Measurements from ENCODE around the gene CDC42EP4.

Gene CDC42EP4, protein sequence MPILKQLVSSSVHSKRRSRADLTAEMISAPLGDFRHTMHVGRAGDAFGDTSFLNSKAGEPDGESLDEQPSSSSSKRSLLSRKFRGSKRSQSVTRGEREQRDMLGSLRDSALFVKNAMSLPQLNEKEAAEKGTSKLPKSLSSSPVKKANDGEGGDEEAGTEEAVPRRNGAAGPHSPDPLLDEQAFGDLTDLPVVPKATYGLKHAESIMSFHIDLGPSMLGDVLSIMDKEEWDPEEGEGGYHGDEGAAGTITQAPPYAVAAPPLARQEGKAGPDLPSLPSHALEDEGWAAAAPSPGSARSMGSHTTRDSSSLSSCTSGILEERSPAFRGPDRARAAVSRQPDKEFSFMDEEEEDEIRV

DNA sequence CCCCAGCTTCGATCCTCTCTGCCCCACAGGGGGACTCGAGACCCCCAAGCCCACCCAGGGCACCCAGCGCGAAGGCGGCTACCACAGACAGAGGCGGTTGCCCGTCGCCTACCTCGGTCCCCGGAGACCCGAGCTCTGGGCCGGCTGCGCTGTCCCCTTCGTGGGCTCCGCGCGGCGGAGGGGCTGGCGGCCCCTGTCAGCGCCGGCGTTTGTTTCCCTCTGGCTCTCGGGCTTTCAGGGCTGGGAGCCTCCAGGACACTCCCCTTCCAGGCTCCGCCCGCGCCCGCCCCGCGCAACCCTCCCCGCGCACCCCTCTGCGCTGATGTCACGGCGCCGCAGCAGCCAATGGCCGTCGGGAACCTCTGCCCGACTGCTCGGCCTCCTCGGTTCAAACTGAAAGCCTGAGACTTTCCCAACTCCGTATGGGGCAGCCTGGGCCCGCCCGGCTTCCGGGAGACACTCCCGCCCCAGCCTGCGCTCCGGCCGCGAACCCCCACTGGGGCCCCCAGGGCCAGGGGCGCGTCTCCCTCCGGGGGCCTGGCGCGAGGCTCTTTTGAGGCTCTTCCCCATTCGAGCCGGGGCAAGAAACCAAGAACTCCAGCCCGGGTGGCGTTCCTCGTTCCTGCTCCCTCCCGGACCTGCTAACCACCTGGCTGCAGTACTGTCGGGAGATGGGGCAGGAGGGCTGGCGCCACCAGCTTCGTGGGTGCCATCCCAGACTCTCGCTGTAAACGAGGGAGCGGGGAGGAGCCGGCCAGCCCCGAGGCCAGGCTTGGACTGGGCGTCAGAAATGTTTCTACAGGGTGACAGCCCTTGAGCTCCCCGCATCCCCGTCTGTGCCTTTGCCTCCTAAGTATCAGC is at the start of gene CDC42EP4:
CDC42EP4 (minus strand) TSS at position 221 of the 861 bp plus-strand sequence. CDS start 25,501 bp downstream, outside the sequence.
- peak; percentile 64 to 77 (median 72) for DNase-seq (ENCODE audit: low read depth in 3 of 3)

DNA sequence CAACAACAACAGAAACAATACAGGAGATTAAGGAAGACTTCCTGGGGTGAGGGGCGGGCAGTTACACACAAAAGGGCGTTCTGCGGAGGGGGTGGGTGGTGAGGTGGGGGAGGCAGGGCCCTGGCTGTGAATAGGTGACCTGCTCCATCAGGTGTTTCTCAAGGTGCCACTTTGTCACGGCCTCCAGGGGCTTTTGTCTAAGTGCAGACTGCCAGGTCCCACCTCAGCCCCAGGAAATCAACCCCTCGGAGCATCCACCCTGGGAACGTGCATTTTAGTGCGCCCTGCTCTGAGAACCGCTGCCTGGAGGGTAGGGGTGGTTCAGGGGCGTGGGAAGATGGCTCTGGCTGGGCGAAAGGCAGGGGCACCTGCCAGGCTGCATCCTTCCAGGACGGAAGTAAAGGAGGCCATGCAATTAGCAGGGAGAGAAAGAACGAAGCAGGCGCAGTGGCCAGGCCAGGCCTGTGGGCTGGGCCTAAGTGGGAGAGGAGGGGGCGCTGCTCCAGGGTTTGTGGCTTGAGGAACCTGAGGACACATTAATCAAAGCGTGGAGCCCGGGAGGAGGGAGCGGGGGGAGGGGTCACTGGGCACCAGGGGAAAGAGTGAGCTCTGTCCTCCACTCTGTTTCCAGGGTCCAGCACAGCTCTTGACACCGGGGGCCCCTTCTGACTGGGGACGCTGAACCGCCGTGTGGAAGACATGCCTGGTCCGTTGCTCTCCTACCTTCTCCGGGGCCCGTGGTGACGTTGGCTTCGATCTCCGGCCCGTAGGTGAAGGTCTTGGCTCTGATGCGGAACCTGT is 49.4 kb upstream of the CDC42EP4 start:
- no peak for DNase-seq (ENCODE audit: low read depth in 3 of 3)

DNA sequence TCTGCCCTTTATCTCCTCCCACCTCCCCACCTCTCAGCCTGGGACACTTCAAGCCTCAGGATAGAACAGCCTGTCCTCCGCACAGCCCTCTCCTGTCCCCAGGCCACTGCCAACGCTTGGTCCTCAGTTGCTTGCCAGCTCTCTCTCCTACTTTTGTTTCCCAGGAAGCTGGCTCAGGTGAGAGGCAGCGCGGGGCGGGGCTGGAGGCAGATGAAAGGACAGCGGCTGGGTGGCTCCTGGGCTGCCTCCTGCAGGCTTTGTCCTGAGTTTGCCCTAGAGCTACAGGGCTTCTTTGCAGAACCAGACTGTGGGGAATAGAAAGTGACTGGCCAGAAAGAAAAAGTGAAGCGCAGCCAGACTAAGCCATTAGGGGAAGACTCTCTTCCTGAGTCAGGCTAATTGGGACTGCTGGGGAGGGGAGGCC is 48.2 kb upstream of the CDC42EP4 start:
- no peak for DNase-seq (ENCODE audit: low read depth in 3 of 3)

DNA sequence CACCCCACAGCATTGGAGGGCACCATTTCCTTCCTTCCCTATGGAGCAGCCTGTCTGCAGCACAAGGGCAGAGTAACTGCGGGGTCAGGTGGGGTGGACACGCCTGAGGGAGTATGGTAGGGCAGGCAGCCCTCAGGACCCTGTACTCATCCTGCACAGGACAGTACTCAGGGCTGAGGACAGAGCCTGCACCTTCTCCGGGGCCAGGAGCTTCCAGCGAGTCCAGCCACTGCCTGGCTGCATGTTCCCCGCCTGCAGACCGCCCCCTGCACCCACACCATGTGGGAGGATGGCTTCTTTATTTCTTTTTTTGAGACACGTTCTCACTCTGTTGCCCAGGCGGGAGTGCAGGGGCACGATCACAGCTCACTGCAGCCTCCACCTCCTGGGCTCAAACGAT is 47.6 kb upstream of the CDC42EP4 start:
- no peak for DNase-seq (ENCODE audit: low read depth in 3 of 3)

DNA sequence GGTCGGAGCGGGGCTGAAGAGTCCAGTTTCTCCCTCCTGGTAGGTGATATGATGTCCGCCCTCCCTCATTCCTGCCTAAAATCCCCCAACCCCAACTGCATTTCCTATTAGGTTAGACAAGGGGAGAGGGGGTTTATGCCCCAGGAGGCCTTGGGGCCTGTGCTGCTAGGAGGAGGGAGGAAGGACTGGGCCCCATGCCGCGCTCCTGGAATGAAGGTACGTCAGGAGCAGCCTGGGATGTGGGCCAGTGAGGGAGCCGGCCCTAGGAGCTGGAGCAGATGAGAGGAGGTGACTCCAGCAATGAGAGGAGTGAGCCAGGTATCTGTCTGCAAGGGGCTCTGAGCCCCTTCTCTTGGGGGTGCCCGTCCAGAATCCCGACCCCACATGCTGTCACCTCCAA is 46.9 kb upstream of the CDC42EP4 start:
- DNase-seq (ENCODE audit: low read depth in 3 of 3), result no peak

DNA sequence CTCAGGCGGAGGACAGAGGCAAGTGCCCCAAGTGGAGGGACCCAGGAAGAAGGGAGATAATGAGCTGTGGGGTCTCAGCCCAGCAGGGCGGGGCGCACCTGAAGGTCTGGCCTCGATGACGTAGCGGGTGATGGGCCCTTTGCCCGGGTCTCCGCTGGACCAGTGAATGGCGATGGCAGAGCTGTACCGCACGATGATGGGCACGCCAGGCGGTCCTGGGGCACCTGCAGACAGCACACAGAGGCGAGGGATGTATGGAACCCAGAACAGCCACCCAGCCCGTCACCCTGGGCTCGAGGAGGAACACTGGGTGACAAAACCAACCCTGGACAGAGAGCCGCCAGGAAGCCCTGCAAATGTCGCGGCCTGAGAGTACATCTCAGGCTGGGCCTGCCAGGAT is 46.2 kb upstream of the CDC42EP4 start:
- DNase-seq (ENCODE audit: low read depth in 3 of 3), result no peak

DNA sequence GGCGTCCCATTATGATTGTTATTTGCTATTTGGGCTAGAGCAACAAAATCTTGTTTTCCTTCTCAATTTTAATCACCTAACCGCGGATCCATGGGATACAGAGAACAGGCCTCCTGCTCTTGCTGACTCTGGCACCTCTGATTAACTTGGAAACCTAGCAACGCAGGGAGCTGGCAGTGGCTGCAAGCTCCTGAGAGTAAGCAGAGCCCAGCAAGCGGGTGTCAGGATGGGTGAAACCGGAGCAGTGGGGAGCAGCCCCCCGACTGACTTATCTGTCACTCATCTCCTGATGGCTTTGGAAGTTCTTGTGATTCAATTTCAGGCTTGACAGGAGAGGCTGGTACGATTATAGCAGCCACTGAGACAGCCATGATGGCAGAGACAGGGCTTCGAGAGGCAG is 45.5 kb upstream of the CDC42EP4 start:
- no peak for DNase-seq (ENCODE audit: low read depth in 3 of 3)

DNA sequence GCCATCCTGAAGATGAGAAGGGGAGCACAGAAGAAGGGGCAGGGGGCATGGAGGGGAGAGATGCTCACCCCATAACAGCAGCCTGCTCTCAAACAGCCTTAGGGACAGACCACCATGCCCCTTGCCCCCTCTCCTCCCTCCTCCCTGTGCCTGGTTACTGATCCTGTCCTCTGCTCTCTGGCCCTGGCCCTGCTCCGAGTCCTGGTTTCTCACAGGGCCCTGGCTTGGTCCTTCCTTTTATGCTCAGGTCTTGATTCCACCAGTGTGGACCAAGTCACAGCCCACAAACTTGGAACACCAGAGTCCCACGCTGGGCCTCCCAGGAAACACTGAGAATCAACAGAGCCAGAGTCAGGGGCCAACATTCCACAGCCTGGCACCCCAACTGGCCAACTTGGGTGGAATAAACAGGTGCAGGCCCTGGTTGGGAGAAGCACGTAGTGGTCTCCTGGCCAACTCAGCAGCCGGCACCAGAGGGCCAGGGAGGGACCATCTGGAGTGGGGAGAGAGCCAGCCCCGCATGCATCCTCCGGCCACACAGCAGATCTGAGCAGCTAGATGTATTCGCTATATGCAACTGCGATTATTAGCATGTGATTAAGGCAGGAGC is 44.9 kb upstream of the CDC42EP4 start:
- no peak for DNase-seq (ENCODE audit: low read depth in 3 of 3)

DNA sequence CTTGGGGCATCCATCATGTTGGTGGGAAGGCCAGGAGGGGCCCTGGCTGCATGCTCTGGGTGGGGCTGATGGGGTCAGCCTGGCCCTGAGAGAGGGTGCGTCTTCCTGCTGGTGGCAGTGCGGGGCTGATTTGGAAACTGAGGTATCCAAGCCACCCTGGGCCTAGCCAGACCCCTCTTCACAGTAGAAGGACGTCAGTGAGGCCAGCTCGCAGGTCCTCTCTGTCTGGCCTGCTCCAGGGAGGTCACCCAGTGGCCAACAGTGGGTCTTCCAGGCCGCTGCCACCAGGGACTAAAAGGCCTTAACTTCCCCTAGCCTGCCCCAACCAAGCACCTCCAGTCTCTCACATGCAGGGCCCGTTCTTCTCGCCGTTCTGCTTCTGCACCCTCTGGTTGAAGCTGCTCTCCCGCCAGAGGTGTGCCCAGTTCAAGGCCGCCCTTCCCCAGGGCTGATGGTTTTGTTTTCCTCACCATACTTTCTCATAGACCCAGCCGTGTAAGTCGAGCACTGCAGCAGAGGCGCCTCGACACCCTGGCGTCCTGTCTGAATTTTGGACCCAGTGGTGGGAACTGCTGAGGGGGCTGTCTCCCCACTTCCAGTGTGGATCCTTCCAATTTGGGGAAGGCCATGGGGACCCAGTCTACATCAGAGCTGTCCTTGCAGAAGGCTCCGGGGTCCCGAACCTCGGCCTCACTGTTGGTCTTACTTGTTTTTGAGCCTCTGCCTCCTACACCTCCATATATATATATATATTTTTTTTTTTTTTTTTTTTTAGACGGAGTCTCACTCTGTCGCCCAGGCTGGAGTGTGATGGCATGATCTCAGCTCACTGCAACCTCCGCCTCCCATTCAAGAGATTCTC is 42.9 kb upstream of the CDC42EP4 start:
- DNase-seq (ENCODE audit: low read depth in 3 of 3), result no peak

DNA sequence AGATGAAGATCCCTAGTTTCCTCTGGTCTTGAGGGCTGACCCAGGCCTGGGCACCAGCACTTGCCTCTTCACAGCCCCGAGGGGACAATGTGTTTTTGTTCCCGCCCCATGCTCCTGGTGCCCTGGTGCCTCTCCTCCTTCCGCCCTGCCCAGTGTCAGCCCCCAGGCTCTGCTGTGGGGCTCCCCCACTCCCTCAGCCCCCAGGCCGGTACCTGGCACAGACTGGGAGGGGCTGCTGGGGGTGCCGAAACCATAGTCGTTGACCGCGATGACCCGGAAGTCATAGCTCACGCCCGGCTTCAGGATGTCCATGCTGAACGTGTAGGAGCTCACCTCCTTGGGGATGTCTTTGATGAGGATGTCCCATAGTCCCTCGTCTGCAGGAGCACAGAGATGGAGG is 40.5 kb upstream of the CDC42EP4 start:
- no peak for DNase-seq (ENCODE audit: low read depth in 3 of 3)

DNA sequence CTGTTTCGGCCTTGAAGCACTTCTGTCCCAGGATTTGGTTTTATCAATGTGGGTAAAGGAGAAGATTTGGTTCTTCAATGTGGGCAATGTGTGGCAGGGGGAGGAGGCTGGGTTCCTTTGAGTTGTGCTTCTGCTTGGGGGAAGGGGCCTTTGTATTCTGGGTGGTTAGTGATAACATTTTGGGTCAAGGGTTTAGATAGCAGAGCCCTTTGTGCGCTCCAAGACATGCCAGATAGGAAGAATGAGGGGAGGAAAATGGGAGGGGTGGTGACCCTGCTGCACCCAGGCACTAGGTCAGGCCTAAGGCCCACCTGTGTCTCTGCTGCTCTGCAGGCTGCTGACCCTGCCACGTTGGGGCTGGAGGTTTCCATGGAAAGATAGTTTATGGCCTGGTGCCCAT is 40.0 kb upstream of the CDC42EP4 start:
- no peak for DNase-seq (ENCODE audit: low read depth in 3 of 3)

DNA sequence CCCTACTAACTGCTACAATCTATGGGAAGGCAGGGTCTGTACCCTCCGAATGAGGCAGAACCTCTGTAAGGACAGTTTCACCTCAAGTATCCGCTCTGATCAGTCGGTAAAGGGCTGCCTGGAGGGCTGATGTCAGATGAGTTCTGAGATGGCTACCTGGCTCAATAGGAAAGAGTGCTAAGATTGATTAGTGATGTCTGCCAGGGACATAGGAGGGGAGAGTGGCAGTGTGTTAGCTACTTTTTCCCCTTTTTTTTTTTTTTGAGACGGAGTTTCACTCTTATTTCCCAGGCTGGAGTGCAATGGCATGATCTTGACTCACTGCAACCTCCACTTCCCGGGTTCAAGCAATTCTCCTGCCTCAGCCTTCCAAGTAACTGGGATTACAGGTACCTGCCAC is 39.1 kb upstream of the CDC42EP4 start:
- no peak for DNase-seq (ENCODE audit: low read depth in 3 of 3)

DNA sequence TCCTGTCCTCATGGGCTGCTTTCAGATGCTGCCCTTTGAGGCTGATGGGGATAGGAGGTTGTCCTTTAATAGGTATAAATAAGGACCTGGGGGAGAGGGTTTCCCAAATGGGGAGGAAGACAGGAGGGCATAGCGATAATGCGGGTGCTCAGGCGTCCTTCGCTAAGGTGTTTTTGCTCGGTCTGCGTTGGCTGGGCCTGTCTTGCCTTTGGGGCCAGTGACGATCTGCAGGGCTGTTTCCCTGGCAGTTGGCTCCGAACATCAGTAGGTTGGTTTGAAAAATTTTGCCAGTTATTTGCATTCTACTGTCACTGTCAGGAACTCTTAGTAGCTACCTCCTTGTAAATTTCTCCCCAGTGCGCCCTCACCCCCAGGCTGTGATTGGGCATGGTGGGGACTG is 37.8 kb upstream of the CDC42EP4 start:
- no peak for DNase-seq (ENCODE audit: low read depth in 3 of 3)

DNA sequence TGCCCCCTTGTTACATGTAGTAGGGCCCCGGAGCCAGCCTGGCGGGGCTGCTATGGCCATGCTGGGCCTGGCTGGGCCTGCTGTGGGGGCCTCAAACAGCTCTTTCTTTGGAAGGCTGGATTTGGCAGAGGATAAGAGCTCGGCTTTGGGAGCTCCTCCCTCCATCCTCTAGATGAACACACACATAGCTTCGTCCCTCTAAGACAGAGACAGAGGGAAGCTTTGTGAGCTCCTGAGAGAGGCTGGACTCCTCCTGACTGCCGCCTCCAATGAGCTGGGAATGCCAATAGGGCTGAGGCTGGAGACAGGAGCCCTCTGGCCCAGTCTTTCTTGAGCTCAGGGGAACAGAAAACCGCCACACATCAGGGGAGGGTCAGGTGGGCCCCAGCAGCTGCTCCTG is 37.3 kb upstream of the CDC42EP4 start:
- no peak for DNase-seq (ENCODE audit: low read depth in 3 of 3)

DNA sequence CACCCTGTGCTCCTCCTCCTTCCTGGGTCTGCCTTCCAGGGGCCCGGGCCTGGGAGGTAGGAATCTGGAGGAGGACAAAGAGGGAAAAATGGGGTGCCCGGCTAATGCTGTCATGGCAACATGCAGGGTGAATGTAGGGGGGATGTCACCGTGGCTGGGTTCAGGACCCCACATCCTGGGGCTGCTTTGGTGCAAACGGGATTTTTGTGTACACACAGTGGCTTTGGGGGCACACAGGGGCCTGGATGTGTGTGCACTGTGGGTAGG is 37.0 kb upstream of the CDC42EP4 start:
- DNase-seq (ENCODE audit: low read depth in 3 of 3), result no peak

DNA sequence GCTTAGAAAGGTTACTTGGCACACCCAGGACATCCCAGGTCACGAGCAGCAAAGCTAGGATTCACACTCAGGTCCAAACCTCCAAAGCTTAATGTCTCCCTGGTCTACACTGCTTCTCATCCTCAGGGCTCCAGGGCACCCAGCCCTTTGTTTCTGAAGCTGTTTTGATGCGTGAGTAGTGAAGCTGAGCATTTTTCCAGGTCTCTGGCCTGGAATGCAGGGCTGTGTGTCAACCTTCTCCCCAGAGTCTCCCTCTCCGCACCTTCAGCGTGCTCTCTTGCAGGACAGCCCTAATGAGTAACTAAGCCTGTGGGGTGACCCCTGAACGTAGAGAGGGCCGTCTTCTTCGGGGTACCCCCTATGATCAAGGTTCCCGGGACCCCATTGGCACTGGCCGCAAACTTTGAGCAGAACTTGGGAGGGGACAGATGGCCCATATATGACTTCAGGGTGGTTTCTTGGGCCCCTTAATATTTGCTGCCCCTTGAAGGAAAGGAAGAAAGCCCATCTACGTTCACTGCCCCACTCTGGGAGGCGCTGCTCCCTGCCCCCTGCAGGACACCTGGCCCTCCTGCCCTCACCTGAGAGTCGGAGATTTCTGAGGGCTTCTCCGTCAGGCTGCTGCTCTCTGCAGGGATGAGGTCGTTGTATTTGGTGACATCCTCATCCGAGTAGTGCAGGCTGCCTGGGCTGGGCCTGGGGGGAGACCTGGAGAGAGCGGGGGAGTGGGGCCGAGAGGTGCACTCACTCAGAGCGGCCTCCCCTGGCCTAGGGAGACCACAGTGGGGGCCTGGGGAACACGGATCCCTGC is 36.4 kb upstream of the CDC42EP4 start:
- no peak for DNase-seq (ENCODE audit: low read depth in 3 of 3)

DNA sequence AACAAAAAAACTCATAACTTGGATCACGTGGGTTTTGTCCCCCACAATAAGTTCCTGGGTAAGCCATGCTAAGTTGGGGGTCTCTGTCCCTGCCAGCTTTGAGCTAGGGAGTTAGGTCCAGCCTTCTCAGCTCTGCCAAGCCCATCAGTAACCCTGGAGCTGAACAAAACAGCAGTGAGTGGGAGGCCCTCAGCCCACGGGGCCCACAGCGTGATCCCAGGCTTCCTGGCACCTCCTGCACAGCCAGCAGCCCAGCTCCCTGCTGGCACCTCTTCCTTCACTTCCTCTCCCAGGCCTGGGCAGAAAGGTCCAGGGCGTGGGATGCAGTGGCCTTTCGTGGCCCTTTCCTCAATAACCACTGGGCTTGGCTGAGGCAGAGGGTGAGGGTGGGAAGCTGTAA is 35.5 kb upstream of the CDC42EP4 start:
- no peak for DNase-seq (ENCODE audit: low read depth in 3 of 3)

DNA sequence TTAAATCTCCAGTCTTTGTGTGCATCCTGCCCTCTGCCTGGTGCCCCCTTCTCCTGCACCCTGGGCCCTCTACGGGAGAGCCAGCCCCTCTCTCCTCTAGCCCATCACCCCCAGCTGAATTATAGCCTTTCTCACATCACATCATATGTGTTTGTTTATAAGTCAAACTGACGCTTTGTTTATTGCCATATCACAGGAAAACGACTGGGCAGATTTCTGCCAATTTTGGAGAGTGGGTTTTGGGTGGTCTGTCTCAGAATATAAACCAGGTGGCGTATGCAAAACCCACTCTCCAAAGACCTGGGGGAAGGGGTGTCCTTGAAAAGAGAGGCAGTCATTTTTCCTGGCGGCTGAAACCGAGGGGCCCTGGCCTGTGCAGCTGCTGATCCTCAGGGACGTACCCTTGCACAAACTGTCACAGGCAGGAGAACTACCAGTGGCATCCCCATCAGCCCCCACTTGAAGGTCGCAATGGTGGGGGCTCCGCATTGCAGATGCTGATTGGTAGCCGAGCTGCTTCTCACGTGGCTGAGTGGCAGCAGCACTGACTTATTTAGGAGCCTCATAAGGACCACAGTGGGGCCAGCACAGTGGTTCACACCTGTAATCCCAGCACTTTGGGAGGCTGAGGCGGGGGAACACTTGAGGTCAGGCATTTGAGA is 34.8 kb upstream of the CDC42EP4 start:
- no peak for DNase-seq (ENCODE audit: low read depth in 3 of 3)

DNA sequence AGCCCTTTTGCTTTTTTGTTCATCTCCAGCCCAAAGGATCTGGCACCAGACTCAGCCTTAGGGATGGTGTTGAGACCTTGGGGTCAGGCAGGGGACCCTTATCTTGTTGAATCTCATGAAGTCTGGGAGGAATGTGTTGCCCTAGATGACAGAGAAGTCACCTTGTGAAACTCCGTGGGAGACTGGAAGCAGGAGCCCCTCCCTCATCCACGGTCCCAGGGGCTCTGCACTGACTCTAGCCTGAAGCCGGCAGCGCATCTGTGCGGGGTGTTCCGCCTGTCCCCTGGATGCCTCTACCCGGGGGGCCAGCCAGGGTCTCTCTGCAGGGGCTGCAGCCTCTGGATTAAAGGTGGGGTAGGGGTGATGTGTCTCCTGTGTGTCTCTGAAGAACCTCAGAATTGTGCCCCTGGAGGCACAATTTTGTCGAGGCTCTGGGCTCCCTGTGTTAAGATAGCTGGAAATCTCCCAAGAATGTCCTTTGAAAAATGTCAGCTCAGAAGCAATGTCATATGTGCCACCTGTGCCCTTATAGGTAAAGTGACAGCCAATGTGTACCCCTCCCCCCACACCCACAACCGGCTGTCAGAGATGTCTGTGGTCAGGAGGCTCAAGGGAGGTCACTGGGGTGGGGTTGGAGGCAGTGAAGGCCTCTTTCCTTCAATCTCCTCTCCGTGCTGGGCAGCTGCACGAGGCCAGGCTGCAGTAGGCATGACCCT is 32.1 kb upstream of the CDC42EP4 start:
- DNase-seq (ENCODE audit: low read depth in 3 of 3), result no peak

Measured in stimulated activated CD4-positive, alpha-beta T cell treated with anti-CD3 and anti-CD28 coated beads, TNF-alpha, amount 100 ng/mL, for 4 hours (primary cell).